GM11168 (cell line): ENCODE data around the gene FOCAD.

Source experiments
- in situ Hi-C: fragments of 300-500 bp; cut with MboI; formaldehyde crosslinking; loops from one replicate; pipeline ENCODE4 v1.12.0; 2022; ENCODE audit warnings: low sequenced_read_pairs; ENCODE audit not compliant: unreplicated experiment

The FOCAD gene

GRCh38 chr9:21043841-21044240 lies 359.8 kb downstream of the FOCAD start:
- in situ Hi-C loops = no loop called here
